H1 (cell line): ENCODE data around the gene OTUD5. TPM values are rescaled to one million over a fixed set of nuclear protein-coding genes. Genes with fewer than 3 reads are reported as not detected.

ENCODE experiments used
- CREB1 ChIP-seq: IDR thresholded peaks from 2 replicates; pipeline ENCODE4 v1.6.1; 2012; ENCODE audit warnings: inconsistent platforms
- EZH2 ChIP-seq: fragments of 200-600 bp; sonication (generic); IDR thresholded peaks from 2 replicates; pipeline ENCODE4 v1.7.1; 2012; ENCODE audit warnings: low read depth, mild to moderate bottlenecking, moderate library complexity, low read length, inconsistent platforms; ENCODE audit not compliant: severe bottlenecking
- HDAC6 ChIP-seq: IDR thresholded peaks from one replicate; pipeline ENCODE4 v1.7.1; 2012; ENCODE audit warnings: low read depth, mild to moderate bottlenecking, inconsistent platforms, low read length, moderate library complexity
- JUN ChIP-seq: IDR thresholded peaks from 2 replicates; pipeline ENCODE4 v1.6.1; 2011; ENCODE audit warnings: low read depth, mild to moderate bottlenecking, improper control_type of control experiment, low read length
- KDM1A ChIP-seq: fragments of 200-600, 300-600 bp; sonication (generic); IDR thresholded peaks from 2 replicates; pipeline ENCODE4 v1.7.1; 2016; ENCODE audit warnings: mild to moderate bottlenecking, low read length, borderline replicate concordance
- KDM4A ChIP-seq: IDR thresholded peaks from one replicate; pipeline ENCODE4 v1.7.1; 2012; ENCODE audit warnings: low read depth, mild to moderate bottlenecking, moderate library complexity, low read length, inconsistent platforms; ENCODE audit not compliant: severe bottlenecking
- RFX5 ChIP-seq: IDR thresholded peaks from 2 replicates; pipeline ENCODE4 v1.6.1; 2011; ENCODE audit warnings: low read depth, low read length, improper control_type of control experiment, borderline replicate concordance
- SIRT6 ChIP-seq: IDR thresholded peaks from one replicate; pipeline ENCODE4 v1.7.1; 2012; ENCODE audit warnings: low read length, inconsistent platforms
- polyA plus RNA-seq, 7 experiments: library from polyadenylated mRNA; depleted of rRNA in 3 of 7; stranded (reverse) in 5 of 7; unstranded in 2 of 7; fragments of >200 nt in 5 of 7; fragments of 200-250 nt in 2 of 7; gene quantifications; 1 replicate in 5 of 7; 2 replicates in 1 of 7; 4 replicates in 1 of 7; pipeline versions ENCODE4 v1.2.1 to v1.2.3, GENCODE V29; 2011 to 2013; ENCODE audit warnings: missing spikeins in 2 of 7, mixed read lengths in 2 of 7
- total RNA-seq: library from RNA; stranded (reverse); fragmentation: NEBNext Ultra II Directional; extraction: Animal tissue kit (Norgen Biotek cat#: 25700); gene quantifications from 2 replicates; pipeline ENCODE4 v1.2.1, GENCODE V29; 2021
- TF ChIP-seq, protein P1 (sequence below): fragments of 300-600 bp; sonication (generic); IDR thresholded peaks from 2 replicates; pipeline ENCODE4 v1.7.1; 2012; ENCODE audit warnings: low read length, moderate library complexity, mild to moderate bottlenecking, inconsistent platforms; ENCODE audit not compliant: insufficient replicate concordance
- TF ChIP-seq, protein P2 (sequence below): IDR thresholded peaks from 2 replicates; pipeline ENCODE4 v1.6.1; 2012; ENCODE audit warnings: inconsistent platforms
- TF ChIP-seq, protein P3 (sequence below): IDR thresholded peaks from 2 replicates; pipeline ENCODE4 v1.6.1; 2011; ENCODE audit warnings: low read depth, mild to moderate bottlenecking, low read length; ENCODE audit not compliant: insufficient read depth

The OTUD5 gene
- total and polyA plus RNA-seq, 2 of the 8 experiments (the other 6 are each of a cell fraction or from before 2014, with no cell fraction given), result 46.3 to 53.5 TPM

DNA sequence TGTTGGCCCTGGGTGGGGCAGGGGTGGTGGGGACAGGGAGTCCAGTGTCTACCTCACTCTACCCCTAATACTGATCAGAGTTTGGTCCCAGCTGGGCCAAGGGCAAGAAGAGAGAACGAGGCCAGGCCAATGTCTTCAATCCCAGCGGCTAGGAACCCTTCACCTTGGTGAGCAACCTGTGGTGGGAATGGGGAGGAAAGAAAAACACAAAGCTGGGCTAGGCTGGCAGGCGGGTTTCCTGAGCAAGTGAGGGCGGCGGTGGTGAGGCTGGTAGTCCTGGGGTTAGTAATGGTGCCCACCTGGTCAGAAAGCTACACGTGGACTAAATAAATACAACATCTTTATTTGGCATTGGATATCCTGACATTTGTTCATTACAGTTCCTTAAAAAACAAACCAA is 54.1 kb downstream of the OTUD5 start (continued):
- TF ChIP-seq, protein P1, sequence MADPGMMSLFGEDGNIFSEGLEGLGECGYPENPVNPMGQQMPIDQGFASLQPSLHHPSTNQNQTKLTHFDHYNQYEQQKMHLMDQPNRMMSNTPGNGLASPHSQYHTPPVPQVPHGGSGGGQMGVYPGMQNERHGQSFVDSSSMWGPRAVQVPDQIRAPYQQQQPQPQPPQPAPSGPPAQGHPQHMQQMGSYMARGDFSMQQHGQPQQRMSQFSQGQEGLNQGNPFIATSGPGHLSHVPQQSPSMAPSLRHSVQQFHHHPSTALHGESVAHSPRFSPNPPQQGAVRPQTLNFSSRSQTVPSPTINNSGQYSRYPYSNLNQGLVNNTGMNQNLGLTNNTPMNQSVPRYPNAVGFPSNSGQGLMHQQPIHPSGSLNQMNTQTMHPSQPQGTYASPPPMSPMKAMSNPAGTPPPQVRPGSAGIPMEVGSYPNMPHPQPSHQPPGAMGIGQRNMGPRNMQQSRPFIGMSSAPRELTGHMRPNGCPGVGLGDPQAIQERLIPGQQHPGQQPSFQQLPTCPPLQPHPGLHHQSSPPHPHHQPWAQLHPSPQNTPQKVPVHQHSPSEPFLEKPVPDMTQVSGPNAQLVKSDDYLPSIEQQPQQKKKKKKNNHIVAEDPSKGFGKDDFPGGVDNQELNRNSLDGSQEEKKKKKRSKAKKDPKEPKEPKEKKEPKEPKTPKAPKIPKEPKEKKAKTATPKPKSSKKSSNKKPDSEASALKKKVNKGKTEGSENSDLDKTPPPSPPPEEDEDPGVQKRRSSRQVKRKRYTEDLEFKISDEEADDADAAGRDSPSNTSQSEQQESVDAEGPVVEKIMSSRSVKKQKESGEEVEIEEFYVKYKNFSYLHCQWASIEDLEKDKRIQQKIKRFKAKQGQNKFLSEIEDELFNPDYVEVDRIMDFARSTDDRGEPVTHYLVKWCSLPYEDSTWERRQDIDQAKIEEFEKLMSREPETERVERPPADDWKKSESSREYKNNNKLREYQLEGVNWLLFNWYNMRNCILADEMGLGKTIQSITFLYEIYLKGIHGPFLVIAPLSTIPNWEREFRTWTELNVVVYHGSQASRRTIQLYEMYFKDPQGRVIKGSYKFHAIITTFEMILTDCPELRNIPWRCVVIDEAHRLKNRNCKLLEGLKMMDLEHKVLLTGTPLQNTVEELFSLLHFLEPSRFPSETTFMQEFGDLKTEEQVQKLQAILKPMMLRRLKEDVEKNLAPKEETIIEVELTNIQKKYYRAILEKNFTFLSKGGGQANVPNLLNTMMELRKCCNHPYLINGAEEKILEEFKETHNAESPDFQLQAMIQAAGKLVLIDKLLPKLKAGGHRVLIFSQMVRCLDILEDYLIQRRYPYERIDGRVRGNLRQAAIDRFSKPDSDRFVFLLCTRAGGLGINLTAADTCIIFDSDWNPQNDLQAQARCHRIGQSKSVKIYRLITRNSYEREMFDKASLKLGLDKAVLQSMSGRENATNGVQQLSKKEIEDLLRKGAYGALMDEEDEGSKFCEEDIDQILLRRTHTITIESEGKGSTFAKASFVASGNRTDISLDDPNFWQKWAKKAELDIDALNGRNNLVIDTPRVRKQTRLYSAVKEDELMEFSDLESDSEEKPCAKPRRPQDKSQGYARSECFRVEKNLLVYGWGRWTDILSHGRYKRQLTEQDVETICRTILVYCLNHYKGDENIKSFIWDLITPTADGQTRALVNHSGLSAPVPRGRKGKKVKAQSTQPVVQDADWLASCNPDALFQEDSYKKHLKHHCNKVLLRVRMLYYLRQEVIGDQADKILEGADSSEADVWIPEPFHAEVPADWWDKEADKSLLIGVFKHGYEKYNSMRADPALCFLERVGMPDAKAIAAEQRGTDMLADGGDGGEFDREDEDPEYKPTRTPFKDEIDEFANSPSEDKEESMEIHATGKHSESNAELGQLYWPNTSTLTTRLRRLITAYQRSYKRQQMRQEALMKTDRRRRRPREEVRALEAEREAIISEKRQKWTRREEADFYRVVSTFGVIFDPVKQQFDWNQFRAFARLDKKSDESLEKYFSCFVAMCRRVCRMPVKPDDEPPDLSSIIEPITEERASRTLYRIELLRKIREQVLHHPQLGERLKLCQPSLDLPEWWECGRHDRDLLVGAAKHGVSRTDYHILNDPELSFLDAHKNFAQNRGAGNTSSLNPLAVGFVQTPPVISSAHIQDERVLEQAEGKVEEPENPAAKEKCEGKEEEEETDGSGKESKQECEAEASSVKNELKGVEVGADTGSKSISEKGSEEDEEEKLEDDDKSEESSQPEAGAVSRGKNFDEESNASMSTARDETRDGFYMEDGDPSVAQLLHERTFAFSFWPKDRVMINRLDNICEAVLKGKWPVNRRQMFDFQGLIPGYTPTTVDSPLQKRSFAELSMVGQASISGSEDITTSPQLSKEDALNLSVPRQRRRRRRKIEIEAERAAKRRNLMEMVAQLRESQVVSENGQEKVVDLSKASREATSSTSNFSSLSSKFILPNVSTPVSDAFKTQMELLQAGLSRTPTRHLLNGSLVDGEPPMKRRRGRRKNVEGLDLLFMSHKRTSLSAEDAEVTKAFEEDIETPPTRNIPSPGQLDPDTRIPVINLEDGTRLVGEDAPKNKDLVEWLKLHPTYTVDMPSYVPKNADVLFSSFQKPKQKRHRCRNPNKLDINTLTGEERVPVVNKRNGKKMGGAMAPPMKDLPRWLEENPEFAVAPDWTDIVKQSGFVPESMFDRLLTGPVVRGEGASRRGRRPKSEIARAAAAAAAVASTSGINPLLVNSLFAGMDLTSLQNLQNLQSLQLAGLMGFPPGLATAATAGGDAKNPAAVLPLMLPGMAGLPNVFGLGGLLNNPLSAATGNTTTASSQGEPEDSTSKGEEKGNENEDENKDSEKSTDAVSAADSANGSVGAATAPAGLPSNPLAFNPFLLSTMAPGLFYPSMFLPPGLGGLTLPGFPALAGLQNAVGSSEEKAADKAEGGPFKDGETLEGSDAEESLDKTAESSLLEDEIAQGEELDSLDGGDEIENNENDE, result no peak
- TF ChIP-seq, protein P2, sequence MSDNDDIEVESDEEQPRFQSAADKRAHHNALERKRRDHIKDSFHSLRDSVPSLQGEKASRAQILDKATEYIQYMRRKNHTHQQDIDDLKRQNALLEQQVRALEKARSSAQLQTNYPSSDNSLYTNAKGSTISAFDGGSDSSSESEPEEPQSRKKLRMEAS, result no peak
- no peak for TF ChIP-seq JUN
- no peak for TF ChIP-seq EZH2
- TF ChIP-seq SIRT6, result no peak
- no peak for TF ChIP-seq RFX5
- TF ChIP-seq KDM4A, result no peak
- no peak for TF ChIP-seq KDM1A
- TF ChIP-seq, protein P3, sequence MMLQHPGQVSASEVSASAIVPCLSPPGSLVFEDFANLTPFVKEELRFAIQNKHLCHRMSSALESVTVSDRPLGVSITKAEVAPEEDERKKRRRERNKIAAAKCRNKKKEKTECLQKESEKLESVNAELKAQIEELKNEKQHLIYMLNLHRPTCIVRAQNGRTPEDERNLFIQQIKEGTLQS, result no peak
- TF ChIP-seq CREB1, result no peak
- TF ChIP-seq HDAC6, result no peak
